ENCODE results near the gene SPINK7. TPM values are rescaled to one million over a fixed set of nuclear protein-coding genes. Genes with fewer than 3 reads are reported as not detected.
"Not testable (repeated sequence)": the region's sequence is repeated elsewhere in the genome, so short reads cannot be mapped to it uniquely, and the experiment has no call there.

The SPINK7 gene
- not detected in 2 replicates for total RNA-seq (2022)
- not detected for Bru-seq, nascent RNA
- not detected for BruChase-seq, experiment 1, labeled RNA remaining after a 6-hour chase
- not detected for BruChase-seq, experiment 2, labeled RNA remaining after a 2-hour chase
- long read RNA-seq, partial matches to known transcripts, result 0 of 1 reads
- long read RNA-seq, other reads (novel, unspliced or antisense), result 0 of 1 reads

DNA sequence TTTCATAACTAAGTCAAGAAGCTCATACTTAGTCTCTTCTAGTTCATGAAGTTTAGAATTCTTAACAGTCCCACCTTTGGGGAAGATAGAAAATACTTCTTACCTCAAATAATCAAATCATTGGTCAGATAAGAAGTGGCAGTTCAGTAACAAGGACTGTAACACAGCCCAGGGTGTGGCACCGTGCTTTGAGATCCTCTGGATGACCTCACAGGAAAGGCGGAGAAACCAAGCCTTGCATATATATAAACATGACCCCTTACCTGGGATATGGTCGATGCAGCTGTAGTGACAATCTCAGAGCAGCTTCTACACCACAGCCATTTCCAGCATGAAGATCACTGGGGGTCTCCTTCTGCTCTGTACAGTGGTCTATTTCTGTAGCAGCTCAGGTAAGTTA lies at the start of gene SPINK7:
Gene SPINK7, plus strand, starts transcription at position 271 of the 400 bp plus-strand sequence. Its CDS starts 61 bp downstream, at position 332.
- CTCF ChIA-PET, result no interaction called here
- Mint-ChIP-seq H3K9me3 (ENCODE audit: low read depth, unreplicated experiment) (peaks cover 12% of the 10 kb centered on the region), H3K4me3 (ENCODE audit: low read depth, unreplicated experiment) (no peak within 1 kb of the TSS), H3K4me1 (ENCODE audit: low read depth, unreplicated experiment) (peaks cover 6% of the 10 kb centered on the region), H3K36me3 (ENCODE audit: insufficient read depth, unreplicated experiment) (no peaks in the 10 kb centered on the region), H3K27me3 (ENCODE audit: unreplicated experiment) (no peaks in the 10 kb centered on the region), H3K27ac (ENCODE audit: unreplicated experiment) (no peak within 1 kb of the TSS)
- DNase-seq, result no peak
- no peak for TF ChIP-seq CTCF (IDR thresholded peaks at IDR 0.05; ENCODE audit: unreplicated experiment)
- intact Hi-C loops (cut with micrococcal nuclease; ENCODE audit: unreplicated experiment), result no loop called here
- no TSS peak for BruUV-seq (replicated peaks)

DNA sequence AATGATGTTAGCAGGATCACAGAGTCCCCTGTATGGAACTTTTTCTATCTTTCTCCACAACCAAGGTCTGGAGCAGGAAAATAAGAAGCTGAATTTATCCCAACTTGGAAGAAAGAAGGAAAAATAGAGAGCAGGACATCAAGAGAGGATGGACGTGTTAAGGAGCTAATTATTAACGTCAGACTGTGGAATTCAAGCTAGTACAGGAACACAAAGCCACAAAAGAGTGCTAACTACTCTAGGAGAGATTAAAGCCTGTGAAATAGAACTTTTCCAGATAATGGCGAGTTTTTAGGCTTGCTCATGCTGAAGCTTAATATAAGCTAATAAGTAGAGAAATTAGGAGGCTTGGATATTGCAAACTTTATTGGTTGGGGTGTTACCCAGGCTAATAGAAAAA lies 44.3 kb upstream of the SPINK7 start:
- no peak for DNase-seq
- intact Hi-C loops (cut with micrococcal nuclease; ENCODE audit: unreplicated experiment), result no loop called here
- Mint-ChIP-seq H3K27ac (ENCODE audit: unreplicated experiment) (peak overlapping the region; percentile 88), H3K9me3 (ENCODE audit: low read depth, unreplicated experiment) (peaks cover 8% of the 10 kb centered on the region), H3K4me3 (ENCODE audit: low read depth, unreplicated experiment) (peak overlapping the region; percentile 51), H3K27me3 (ENCODE audit: unreplicated experiment) (no peaks in the 10 kb centered on the region), H3K4me1 (ENCODE audit: low read depth, unreplicated experiment) (peaks cover 27% of the 10 kb centered on the region), H3K36me3 (ENCODE audit: insufficient read depth, unreplicated experiment) (no peaks in the 10 kb centered on the region)
- no TSS peak for BruUV-seq (replicated peaks)
- CTCF ChIA-PET, result interaction anchor here (0.7 to 1.4 kb wide), 6 partner anchors 13 to 130 kb away, joined by 3 to 5 read pairs (median 4); no protein-coding TSS in a partner anchor
- no peak for TF ChIP-seq CTCF (IDR thresholded peaks at IDR 0.05; ENCODE audit: unreplicated experiment)

DNA sequence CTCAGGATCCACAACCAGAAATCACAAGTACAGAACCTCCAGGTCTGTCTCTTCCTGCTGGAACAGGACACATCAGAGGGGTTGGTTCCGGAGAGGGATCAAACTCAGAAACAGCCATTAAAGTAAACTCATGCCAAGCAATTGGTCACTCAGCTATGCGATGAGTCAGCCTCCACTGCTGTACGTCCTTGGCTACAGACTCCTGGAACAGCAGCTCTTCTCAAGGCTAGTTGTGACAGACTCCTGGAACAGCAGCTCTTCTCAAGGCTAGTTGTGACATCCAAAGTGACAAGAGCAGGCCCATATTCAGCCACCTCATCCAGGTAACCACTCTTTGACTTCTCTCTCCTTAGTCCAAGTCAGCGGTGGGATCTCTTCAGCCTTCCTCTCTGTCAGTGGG lies 43.7 kb upstream of the SPINK7 start, which contains the start of gene SPINK13:
Gene SPINK13, plus strand, starts transcription at position 229 of the 400 bp plus-strand sequence. CDS start 1,279 bp downstream, outside the sequence.
- CTCF ChIA-PET, result interaction anchor here (0.7 to 1.4 kb wide), 6 partner anchors 12 to 130 kb away, joined by 3 to 5 read pairs (median 4); no protein-coding TSS in a partner anchor
- no TSS peak for BruUV-seq (replicated peaks)
- peak within 1 kb of the TSS; percentile 88 for H3K27ac Mint-ChIP-seq (ENCODE audit: unreplicated experiment)
- H3K36me3 Mint-ChIP-seq (ENCODE audit: insufficient read depth, unreplicated experiment), result no peaks in the 10 kb centered on the region
- intact Hi-C loops (cut with micrococcal nuclease; ENCODE audit: unreplicated experiment), result no loop called here
- DNase-seq, result peak; percentile 65
- peaks cover 8% of the 10 kb centered on the region for H3K9me3 Mint-ChIP-seq (ENCODE audit: low read depth, unreplicated experiment)
- no peak for TF ChIP-seq CTCF (IDR thresholded peaks at IDR 0.05; ENCODE audit: unreplicated experiment)
- peak within 1 kb of the TSS; percentile 51 for H3K4me3 Mint-ChIP-seq (ENCODE audit: low read depth, unreplicated experiment)
- peaks cover 27% of the 10 kb centered on the region for H3K4me1 Mint-ChIP-seq (ENCODE audit: low read depth, unreplicated experiment)
- H3K27me3 Mint-ChIP-seq (ENCODE audit: unreplicated experiment), result no peaks in the 10 kb centered on the region

DNA sequence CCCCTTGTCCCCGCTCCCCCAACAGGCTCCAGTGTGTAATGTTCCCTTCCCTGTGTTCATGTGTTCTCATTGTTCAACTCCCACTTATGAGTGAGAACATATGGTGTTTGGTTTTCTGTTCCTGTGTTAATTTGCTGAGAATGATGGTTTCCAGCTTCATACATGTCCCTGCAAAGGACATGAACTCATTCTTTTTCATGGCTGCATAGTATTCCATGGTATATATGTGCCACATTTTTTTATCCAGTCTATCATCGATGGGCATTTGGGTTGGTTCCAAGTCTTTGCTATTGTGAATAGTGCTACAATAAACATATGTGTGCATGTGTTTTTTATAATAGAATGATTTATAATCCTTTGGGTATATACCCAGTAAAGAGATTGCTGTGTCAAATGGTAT lies 37.1 kb upstream of the SPINK7 start:
- CTCF ChIA-PET; H3K36me3 Mint-ChIP-seq (ENCODE audit: insufficient read depth, unreplicated experiment); intact Hi-C loops (cut with micrococcal nuclease; ENCODE audit: unreplicated experiment); H3K4me3 Mint-ChIP-seq (ENCODE audit: low read depth, unreplicated experiment); DNase-seq; H3K4me1 Mint-ChIP-seq (ENCODE audit: low read depth, unreplicated experiment); H3K27ac Mint-ChIP-seq (ENCODE audit: unreplicated experiment); H3K27me3 Mint-ChIP-seq (ENCODE audit: unreplicated experiment); BruUV-seq (replicated peaks): not testable (repeated sequence)
- peaks cover 12% of the 10 kb centered on the region for H3K9me3 Mint-ChIP-seq (ENCODE audit: low read depth, unreplicated experiment)

- intact Hi-C loops (cut with micrococcal nuclease; ENCODE audit: unreplicated experiment); H3K36me3 Mint-ChIP-seq (ENCODE audit: insufficient read depth, unreplicated experiment); H3K27me3 Mint-ChIP-seq (ENCODE audit: unreplicated experiment); BruUV-seq (replicated peaks); H3K4me1 Mint-ChIP-seq (ENCODE audit: low read depth, unreplicated experiment); H3K27ac Mint-ChIP-seq (ENCODE audit: unreplicated experiment); H3K4me3 Mint-ChIP-seq (ENCODE audit: low read depth, unreplicated experiment): not testable (repeated sequence)
- H3K9me3 Mint-ChIP-seq (ENCODE audit: low read depth, unreplicated experiment), result peaks cover 12% of the 10 kb centered on the region
- peak; percentile 64 for DNase-seq
- CTCF ChIA-PET, result interaction anchor here (0.7 to 1.3 kb wide), 4 partner anchors 10 to 13 kb away, joined by 3 to 5 read pairs (median 4); partner anchors contain the start of gene SPINK13
Measured at GRCh38 chr5:148280893-148281292, 31.3 kb upstream of the SPINK7 start.

DNA sequence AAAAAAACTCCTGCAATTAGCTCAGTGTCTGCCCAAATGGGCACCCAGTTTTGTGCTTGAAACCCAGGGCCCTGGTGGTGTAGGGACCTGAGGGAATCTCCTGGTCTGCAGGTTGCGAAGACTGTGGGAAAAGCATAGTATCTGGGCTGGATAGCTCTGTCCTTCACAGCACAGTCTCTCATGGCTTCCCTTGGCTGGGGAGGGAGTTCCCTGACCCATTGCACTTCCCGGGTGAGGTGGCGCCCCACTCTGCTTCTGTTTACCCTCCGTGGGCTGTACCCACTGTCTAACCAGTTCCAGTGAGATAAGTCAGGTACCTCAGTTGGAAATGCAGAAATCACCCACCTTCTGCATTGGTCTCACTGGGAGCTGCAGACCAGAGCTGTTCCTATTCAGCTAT lies 30.9 kb upstream of the SPINK7 start:
- H3K4me3 Mint-ChIP-seq (ENCODE audit: low read depth, unreplicated experiment); H3K4me1 Mint-ChIP-seq (ENCODE audit: low read depth, unreplicated experiment); intact Hi-C loops (cut with micrococcal nuclease; ENCODE audit: unreplicated experiment); BruUV-seq (replicated peaks); H3K36me3 Mint-ChIP-seq (ENCODE audit: insufficient read depth, unreplicated experiment); H3K27ac Mint-ChIP-seq (ENCODE audit: unreplicated experiment); H3K27me3 Mint-ChIP-seq (ENCODE audit: unreplicated experiment): not testable (repeated sequence)
- CTCF ChIA-PET, result interaction anchor here (0.7 to 1.3 kb wide), 4 partner anchors 10 to 13 kb away, joined by 3 to 5 read pairs (median 4); partner anchors contain the start of gene SPINK13
- peaks cover 12% of the 10 kb centered on the region for H3K9me3 Mint-ChIP-seq (ENCODE audit: low read depth, unreplicated experiment)
- DNase-seq, result peak; percentile 4
